ENCODE results near the gene SPATS2L. TPM values are rescaled to one million over a fixed set of nuclear protein-coding genes. Genes with fewer than 3 reads are reported as not detected.
A peak's percentile ranks its signal among the peaks of the same experiment; 100 is the strongest.

Gene SPATS2L
- total and polyA plus RNA-seq, 2 experiments from 2014 or later = 118 to 154 TPM

DNA sequence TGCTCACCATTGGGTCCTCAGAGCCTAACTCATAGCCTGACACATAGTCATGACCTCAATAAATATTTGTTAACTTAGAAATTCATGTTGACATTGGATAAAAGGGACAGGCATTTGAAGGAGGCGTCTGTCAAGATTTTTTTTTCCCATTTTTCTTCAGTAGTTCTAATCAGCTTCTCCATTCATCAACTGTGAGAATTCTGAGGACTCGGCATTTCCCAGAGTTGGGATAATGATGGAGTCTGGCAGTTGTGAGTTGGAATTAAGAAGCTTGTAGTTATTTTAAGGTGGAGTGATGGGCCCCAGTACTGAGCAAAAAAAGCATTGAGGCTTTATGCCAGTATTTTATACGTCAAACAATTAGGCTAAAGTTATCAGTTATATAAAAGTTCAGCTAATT is 4.6 kb downstream of the SPATS2L start (continued):
- TF ChIP-seq, protein P1, sequence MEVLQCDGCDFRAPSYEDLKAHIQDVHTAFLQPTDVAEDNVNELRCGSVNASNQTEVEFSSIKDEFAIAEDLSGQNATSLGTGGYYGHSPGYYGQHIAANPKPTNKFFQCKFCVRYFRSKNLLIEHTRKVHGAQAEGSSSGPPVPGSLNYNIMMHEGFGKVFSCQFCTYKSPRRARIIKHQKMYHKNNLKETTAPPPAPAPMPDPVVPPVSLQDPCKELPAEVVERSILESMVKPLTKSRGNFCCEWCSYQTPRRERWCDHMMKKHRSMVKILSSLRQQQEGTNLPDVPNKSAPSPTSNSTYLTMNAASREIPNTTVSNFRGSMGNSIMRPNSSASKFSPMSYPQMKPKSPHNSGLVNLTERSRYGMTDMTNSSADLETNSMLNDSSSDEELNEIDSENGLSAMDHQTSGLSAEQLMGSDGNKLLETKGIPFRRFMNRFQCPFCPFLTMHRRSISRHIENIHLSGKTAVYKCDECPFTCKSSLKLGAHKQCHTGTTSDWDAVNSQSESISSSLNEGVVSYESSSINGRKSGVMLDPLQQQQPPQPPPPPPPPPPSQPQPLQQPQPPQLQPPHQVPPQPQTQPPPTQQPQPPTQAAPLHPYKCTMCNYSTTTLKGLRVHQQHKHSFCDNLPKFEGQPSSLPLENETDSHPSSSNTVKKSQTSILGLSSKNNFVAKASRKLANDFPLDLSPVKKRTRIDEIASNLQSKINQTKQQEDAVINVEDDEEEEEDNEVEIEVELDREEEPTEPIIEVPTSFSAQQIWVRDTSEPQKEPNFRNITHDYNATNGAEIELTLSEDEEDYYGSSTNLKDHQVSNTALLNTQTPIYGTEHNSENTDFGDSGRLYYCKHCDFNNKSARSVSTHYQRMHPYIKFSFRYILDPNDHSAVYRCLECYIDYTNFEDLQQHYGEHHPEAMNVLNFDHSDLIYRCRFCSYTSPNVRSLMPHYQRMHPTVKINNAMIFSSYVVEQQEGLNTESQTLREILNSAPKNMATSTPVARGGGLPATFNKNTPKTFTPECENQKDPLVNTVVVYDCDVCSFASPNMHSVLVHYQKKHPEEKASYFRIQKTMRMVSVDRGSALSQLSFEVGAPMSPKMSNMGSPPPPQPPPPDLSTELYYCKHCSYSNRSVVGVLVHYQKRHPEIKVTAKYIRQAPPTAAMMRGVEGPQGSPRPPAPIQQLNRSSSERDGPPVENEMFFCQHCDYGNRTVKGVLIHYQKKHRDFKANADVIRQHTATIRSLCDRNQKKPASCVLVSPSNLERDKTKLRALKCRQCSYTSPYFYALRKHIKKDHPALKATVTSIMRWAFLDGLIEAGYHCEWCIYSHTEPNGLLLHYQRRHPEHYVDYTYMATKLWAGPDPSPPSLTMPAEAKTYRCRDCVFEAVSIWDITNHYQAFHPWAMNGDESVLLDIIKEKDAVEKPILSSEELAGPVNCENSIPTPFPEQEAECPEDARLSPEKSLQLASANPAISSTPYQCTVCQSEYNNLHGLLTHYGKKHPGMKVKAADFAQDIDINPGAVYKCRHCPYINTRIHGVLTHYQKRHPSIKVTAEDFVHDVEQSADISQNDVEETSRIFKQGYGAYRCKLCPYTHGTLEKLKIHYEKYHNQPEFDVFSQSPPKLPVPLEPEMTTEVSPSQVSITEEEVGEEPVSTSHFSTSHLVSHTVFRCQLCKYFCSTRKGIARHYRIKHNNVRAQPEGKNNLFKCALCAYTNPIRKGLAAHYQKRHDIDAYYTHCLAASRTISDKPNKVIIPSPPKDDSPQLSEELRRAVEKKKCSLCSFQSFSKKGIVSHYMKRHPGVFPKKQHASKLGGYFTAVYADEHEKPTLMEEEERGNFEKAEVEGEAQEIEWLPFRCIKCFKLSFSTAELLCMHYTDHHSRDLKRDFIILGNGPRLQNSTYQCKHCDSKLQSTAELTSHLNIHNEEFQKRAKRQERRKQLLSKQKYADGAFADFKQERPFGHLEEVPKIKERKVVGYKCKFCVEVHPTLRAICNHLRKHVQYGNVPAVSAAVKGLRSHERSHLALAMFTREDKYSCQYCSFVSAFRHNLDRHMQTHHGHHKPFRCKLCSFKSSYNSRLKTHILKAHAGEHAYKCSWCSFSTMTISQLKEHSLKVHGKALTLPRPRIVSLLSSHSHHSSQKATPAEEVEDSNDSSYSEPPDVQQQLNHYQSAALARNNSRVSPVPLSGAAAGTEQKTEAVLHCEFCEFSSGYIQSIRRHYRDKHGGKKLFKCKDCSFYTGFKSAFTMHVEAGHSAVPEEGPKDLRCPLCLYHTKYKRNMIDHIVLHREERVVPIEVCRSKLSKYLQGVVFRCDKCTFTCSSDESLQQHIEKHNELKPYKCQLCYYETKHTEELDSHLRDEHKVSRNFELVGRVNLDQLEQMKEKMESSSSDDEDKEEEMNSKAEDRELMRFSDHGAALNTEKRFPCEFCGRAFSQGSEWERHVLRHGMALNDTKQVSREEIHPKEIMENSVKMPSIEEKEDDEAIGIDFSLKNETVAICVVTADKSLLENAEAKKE (CRISPR knock-in tag; IDR thresholded peaks at IDR 0.05) = no peak
- TF ChIP-seq NANOG (IDR thresholded peaks at IDR 0.05; ENCODE audit: borderline replicate concordance) = no peak
- TF ChIP-seq EZH2 (IDR thresholded peaks at IDR 0.05; ENCODE audit: low read depth, unreplicated experiment) = no peak

DNA sequence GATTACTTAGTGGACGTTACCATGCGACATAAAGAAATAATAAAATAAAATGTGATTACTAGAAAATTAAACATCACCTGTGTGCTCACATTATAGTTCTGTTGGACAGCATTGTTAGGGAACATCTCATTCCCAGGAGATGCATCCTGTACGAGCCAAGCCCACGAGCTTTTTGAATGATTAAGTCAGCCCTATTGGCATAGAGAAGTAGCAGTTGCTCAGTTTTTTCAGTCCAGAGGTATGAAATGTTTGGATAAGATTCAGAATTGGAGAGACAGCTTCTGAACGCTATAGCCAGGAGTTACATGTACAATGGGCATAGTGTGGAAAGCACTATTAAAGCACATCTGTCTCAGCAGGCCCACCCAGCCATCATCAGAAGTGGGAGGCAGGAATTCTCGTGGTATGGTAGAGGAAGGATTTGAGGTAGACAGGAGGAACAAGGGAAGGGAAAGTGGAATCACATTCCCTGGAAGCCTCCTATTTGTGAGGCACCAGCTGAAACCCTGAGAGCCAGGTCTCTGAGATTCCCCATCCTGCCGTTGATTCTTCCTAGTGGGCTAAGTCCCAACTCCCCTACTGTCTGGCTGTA is 8.6 kb downstream of the SPATS2L start:
- Histone ChIP-seq H3K79me2 (replicated peaks; ENCODE audit: insufficient read depth) (peaks cover 100% of the 10 kb centered on the region), H3K4me1 (ENCODE audit: insufficient read depth) (peaks cover 86% of the 10 kb centered on the region), H3K9me2 (ENCODE audit: insufficient read depth) (no peaks in the 10 kb centered on the region), H3K27ac (ENCODE audit: low read depth) (peak overlapping the region; percentile 67; the same call in 1 of the 2 replicates), H3F3A (replicated peaks; ENCODE audit: low read depth) (no peaks in the 10 kb centered on the region), H2AFZ (no peak overlapping the region), H4K20me1 (replicated peaks; ENCODE audit: insufficient read depth) (no peaks in the 10 kb centered on the region), H3K27me3 (ENCODE audit: insufficient read depth) (no peaks in the 10 kb centered on the region), H3K36me3 (ENCODE audit: insufficient read depth) (no peaks in the 10 kb centered on the region), H3K4me2 (no peak overlapping the region), H3K4me3 (no peak overlapping the region)
- Mint-ChIP-seq H3K27me3 (ENCODE audit: insufficient read depth, low read depth, poor library complexity) (peaks cover 8% of the 10 kb centered on the region), H3K9me3 (no peaks in the 10 kb centered on the region), H3K36me3 (ENCODE audit: low read depth) (peaks cover 14% of the 10 kb centered on the region; the same call in 2 of the 3 replicates), H3K4me3 (no peak overlapping the region), H3K27ac (peak overlapping the region; percentile 35; the same call in 1 of the 2 replicates), H3K4me1 (peaks cover 96% of the 10 kb centered on the region)
- TF ChIP-seq, protein P2, sequence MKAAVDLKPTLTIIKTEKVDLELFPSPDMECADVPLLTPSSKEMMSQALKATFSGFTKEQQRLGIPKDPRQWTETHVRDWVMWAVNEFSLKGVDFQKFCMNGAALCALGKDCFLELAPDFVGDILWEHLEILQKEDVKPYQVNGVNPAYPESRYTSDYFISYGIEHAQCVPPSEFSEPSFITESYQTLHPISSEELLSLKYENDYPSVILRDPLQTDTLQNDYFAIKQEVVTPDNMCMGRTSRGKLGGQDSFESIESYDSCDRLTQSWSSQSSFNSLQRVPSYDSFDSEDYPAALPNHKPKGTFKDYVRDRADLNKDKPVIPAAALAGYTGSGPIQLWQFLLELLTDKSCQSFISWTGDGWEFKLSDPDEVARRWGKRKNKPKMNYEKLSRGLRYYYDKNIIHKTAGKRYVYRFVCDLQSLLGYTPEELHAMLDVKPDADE (IDR thresholded peaks at IDR 0.05) = no peak
- TF ChIP-seq POLR2AphosphoS5 (IDR thresholded peaks at IDR 0.05; ENCODE audit: low read depth) (0 out of 2 replicates have a peak, but pooled peaks have one; percentile 25), ZNF114 (CRISPR knock-in tag; IDR thresholded peaks at IDR 0.05) (no peak), STAT1 (IDR thresholded peaks at IDR 0.05; ENCODE audit: unreplicated experiment) (no peak), EZH2 (IDR thresholded peaks at IDR 0.05; ENCODE audit: low read depth, unreplicated experiment) (no peak)
- DNase-seq (ENCODE audit: low spot score) = no peak
- no peak for ATAC-seq

Measured in GM23338 (cell line).